HEK293 (cell line): ENCODE results near the gene ECI1.

Experiments
- ZNF175 ChIP-seq: fragments of 450-650 bp; formaldehyde crosslinking; IDR thresholded peaks from 2 replicates; pipeline ENCODE4 v1.5.1; 2016; ENCODE audit warnings: missing biosample characterization, missing genetic modification characterization
- ZNF366 ChIP-seq: fragments of 450-650 bp; formaldehyde crosslinking; conservative IDR thresholded peaks from 2 replicates; pipeline ENCODE4 v1.5.1; 2016; ENCODE audit warnings: missing biosample characterization, missing genetic modification characterization
- TF ChIP-seq, protein P1 (sequence below): fragments of 450-650 bp; formaldehyde crosslinking; IDR thresholded peaks from 2 replicates; pipeline ENCODE4 v1.5.1; 2016; ENCODE audit warnings: missing biosample characterization, missing genetic modification characterization
- TF ChIP-seq, protein P2 (sequence below): sonication (generic); formaldehyde crosslinking; IDR thresholded peaks from 2 replicates; pipeline ENCODE4 v1.8.1; 2022; ENCODE audit warnings: mild to moderate bottlenecking, moderate library complexity, missing genetic modification reagents
- TF ChIP-seq, protein P3 (sequence below): fragments of 450-650 bp; formaldehyde crosslinking; IDR thresholded peaks from 2 replicates; pipeline ENCODE4 v1.5.1; 2016; ENCODE audit warnings: missing biosample characterization, missing genetic modification characterization

DNA sequence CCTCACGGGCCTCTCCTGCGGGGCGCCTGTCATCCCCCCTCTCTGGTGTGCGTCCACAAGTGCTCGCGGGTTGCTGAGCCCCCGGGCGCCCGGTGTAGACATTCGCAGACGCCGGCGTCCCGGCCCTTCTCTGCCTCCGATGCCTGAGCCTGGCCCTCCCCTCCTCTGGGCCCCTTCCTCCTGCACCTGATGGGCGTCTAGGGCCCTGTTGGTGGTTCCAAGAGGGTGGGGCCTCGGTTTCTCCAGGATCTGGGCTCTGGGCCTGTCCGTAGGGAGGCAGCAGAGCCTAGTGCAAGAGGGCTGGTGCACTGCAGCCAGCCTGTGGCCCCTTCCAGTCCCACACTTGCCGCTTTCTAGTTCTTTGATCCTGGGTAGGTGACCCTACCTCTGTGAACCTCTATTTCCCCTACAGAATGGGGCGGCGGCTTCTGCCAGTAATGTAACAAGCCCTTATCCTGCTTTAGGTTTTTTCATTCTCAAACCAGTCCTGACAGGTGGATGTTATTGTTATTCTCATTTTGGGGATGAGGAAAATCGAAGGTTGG, 27.4 kb downstream of the ECI1 start:
- TF ChIP-seq, protein P1, sequence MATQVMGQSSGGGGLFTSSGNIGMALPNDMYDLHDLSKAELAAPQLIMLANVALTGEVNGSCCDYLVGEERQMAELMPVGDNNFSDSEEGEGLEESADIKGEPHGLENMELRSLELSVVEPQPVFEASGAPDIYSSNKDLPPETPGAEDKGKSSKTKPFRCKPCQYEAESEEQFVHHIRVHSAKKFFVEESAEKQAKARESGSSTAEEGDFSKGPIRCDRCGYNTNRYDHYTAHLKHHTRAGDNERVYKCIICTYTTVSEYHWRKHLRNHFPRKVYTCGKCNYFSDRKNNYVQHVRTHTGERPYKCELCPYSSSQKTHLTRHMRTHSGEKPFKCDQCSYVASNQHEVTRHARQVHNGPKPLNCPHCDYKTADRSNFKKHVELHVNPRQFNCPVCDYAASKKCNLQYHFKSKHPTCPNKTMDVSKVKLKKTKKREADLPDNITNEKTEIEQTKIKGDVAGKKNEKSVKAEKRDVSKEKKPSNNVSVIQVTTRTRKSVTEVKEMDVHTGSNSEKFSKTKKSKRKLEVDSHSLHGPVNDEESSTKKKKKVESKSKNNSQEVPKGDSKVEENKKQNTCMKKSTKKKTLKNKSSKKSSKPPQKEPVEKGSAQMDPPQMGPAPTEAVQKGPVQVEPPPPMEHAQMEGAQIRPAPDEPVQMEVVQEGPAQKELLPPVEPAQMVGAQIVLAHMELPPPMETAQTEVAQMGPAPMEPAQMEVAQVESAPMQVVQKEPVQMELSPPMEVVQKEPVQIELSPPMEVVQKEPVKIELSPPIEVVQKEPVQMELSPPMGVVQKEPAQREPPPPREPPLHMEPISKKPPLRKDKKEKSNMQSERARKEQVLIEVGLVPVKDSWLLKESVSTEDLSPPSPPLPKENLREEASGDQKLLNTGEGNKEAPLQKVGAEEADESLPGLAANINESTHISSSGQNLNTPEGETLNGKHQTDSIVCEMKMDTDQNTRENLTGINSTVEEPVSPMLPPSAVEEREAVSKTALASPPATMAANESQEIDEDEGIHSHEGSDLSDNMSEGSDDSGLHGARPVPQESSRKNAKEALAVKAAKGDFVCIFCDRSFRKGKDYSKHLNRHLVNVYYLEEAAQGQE (tag by site-specific recombination) = no peak
- TF ChIP-seq ZNF175 (tag by site-specific recombination) (no peak), ZNF366 (tag by site-specific recombination) (no peak)
- TF ChIP-seq, protein P2, sequence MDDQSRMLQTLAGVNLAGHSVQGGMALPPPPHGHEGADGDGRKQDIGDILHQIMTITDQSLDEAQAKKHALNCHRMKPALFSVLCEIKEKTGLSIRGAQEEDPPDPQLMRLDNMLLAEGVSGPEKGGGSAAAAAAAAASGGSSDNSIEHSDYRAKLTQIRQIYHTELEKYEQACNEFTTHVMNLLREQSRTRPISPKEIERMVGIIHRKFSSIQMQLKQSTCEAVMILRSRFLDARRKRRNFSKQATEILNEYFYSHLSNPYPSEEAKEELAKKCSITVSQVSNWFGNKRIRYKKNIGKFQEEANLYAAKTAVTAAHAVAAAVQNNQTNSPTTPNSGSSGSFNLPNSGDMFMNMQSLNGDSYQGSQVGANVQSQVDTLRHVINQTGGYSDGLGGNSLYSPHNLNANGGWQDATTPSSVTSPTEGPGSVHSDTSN = no peak; the same call in 1 of the 2 replicates
- TF ChIP-seq, protein P3, sequence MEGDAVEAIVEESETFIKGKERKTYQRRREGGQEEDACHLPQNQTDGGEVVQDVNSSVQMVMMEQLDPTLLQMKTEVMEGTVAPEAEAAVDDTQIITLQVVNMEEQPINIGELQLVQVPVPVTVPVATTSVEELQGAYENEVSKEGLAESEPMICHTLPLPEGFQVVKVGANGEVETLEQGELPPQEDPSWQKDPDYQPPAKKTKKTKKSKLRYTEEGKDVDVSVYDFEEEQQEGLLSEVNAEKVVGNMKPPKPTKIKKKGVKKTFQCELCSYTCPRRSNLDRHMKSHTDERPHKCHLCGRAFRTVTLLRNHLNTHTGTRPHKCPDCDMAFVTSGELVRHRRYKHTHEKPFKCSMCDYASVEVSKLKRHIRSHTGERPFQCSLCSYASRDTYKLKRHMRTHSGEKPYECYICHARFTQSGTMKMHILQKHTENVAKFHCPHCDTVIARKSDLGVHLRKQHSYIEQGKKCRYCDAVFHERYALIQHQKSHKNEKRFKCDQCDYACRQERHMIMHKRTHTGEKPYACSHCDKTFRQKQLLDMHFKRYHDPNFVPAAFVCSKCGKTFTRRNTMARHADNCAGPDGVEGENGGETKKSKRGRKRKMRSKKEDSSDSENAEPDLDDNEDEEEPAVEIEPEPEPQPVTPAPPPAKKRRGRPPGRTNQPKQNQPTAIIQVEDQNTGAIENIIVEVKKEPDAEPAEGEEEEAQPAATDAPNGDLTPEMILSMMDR (tag by site-specific recombination) = peak; percentile 60; the same call in 1 of the 2 replicates
